NCI-H146 treated with DMSO at 0.1 percent for 48 hours (cell line): Measurements from ENCODE around the gene RHOD.

Experiments
- DNase-seq: peaks from one replicate; lab custom pipeline; 2025; ENCODE audit not compliant: unreplicated experiment; lab: John Stamatoyannopoulos, UW

The RHOD gene

GRCh38 chr11:67113231-67113721 is 56.6 kb downstream of the RHOD start:
- DNase-seq = no peak

GRCh38 chr11:67114275-67114896 is 57.7 kb downstream of the RHOD start:
- DNase-seq = no peak

GRCh38 chr11:67116758-67117105 is 60.1 kb downstream of the RHOD start:
- no peak for DNase-seq

GRCh38 chr11:67117176-67117575 is 60.5 kb downstream of the RHOD start:
- DNase-seq = no peak

GRCh38 chr11:67117672-67118180 is 61.1 kb downstream of the RHOD start:
- no peak for DNase-seq

- no peak for DNase-seq
These were observed 61.6 kb downstream of the RHOD start for GRCh38 chr11:67118181-67118766.

GRCh38 chr11:67118801-67119584 is 62.3 kb downstream of the RHOD start, which contains the start of gene KDM2A:
TSS of gene KDM2A (plus strand) at chr11:67119263. CDS start at chr11:67121317, 2,054 bp downstream.
- peak; percentile 91 for DNase-seq

- DNase-seq = no peak
These were observed 63.1 kb downstream of the RHOD start for GRCh38 chr11:67119585-67120391.

GRCh38 chr11:67120456-67120855 is 63.8 kb downstream of the RHOD start:
- DNase-seq = no peak

- DNase-seq = no peak
These were observed 64.4 kb downstream of the RHOD start for GRCh38 chr11:67120881-67121710.
